Nephron progenitor cell (in vitro differentiated cells): ENCODE measurements around the gene OST4.

ENCODE experiments used
- DNase-seq: peaks from one replicate; pipeline ENCODE4 v3.0.0; 2021
- H3K27ac Mint-ChIP-seq: 2 replicates; pipeline ENCODE4 v1.8.0; 2021; ENCODE audit warnings: mild to moderate bottlenecking, moderate library complexity, mixed read lengths
- H3K27me3 Mint-ChIP-seq: 2 replicates; pipeline ENCODE4 v1.8.0; 2021; ENCODE audit warnings: mild to moderate bottlenecking, low read depth, mixed read lengths; ENCODE audit not compliant: poor library complexity
- H3K36me3 Mint-ChIP-seq: 2 replicates; pipeline ENCODE4 v1.8.0; 2021; ENCODE audit warnings: low read depth, mixed read lengths
- H3K4me1 Mint-ChIP-seq: 2 replicates; pipeline ENCODE4 v1.8.0; 2021; ENCODE audit warnings: mixed read lengths
- H3K4me3 Mint-ChIP-seq: 2 replicates; pipeline ENCODE4 v1.8.0; 2021; ENCODE audit warnings: mild to moderate bottlenecking, moderate library complexity, mixed read lengths
- H3K9me3 Mint-ChIP-seq: 2 replicates; pipeline ENCODE4 v1.8.0; 2021; ENCODE audit warnings: mild to moderate bottlenecking, moderate library complexity, mixed read lengths
- CTCF ChIP-seq: fragments of 200-600 bp; sonication (generic); IDR thresholded peaks from 2 replicates; pipeline ENCODE4 v1.5.0; 2021; ENCODE audit warnings: antibody characterized with exemption

The OST4 gene

GRCh38 chr2:27042985-27043634, 28.3 kb downstream of the OST4 start:
- no peak overlapping the region for H3K4me3 Mint-ChIP-seq
- DNase-seq: no peak
- peaks cover 18% of the 10 kb centered on the region for H3K4me1 Mint-ChIP-seq
- peaks cover 22% of the 10 kb centered on the region for H3K36me3 Mint-ChIP-seq
- H3K27me3 Mint-ChIP-seq: no peaks in the 10 kb centered on the region
- H3K9me3 Mint-ChIP-seq: peaks cover 4% of the 10 kb centered on the region
- H3K27ac Mint-ChIP-seq: no peak overlapping the region
- no peak for TF ChIP-seq CTCF

- Mint-ChIP-seq H3K9me3 (no peaks in the 10 kb centered on the region), H3K4me1 (peaks cover 14% of the 10 kb centered on the region), H3K36me3 (peaks cover 18% of the 10 kb centered on the region), H3K4me3 (no peak overlapping the region), H3K27ac (peak overlapping the region; percentile 36), H3K27me3 (no peaks in the 10 kb centered on the region)
- no peak for DNase-seq
- no peak for TF ChIP-seq CTCF
Observed at GRCh38 chr2:27042159-27042661, 29.2 kb downstream of the OST4 start.

- peaks cover 22% of the 10 kb centered on the region for H3K36me3 Mint-ChIP-seq
- no peak overlapping the region for H3K4me3 Mint-ChIP-seq
- no peak overlapping the region for H3K27ac Mint-ChIP-seq
- no peak for DNase-seq
- TF ChIP-seq CTCF: no peak
- H3K4me1 Mint-ChIP-seq: peaks cover 14% of the 10 kb centered on the region
- H3K27me3 Mint-ChIP-seq: no peaks in the 10 kb centered on the region
- no peaks in the 10 kb centered on the region for H3K9me3 Mint-ChIP-seq
Observed at GRCh38 chr2:27041752-27042151, 29.7 kb downstream of the OST4 start.

- no peaks in the 10 kb centered on the region for H3K9me3 Mint-ChIP-seq
- no peak overlapping the region for H3K4me3 Mint-ChIP-seq
- peaks cover 14% of the 10 kb centered on the region for H3K4me1 Mint-ChIP-seq
- peaks cover 33% of the 10 kb centered on the region for H3K36me3 Mint-ChIP-seq
- no peak overlapping the region for H3K27ac Mint-ChIP-seq
- no peak for DNase-seq
- TF ChIP-seq CTCF: no peak
- no peaks in the 10 kb centered on the region for H3K27me3 Mint-ChIP-seq
Observed at GRCh38 chr2:27040282-27040681, 31.2 kb downstream of the OST4 start.

GRCh38 chr2:27039871-27040270, 31.6 kb downstream of the OST4 start:
- TF ChIP-seq CTCF: no peak
- Mint-ChIP-seq H3K27me3 (no peaks in the 10 kb centered on the region), H3K9me3 (no peaks in the 10 kb centered on the region), H3K27ac (no peak overlapping the region), H3K36me3 (peaks cover 33% of the 10 kb centered on the region), H3K4me3 (no peak overlapping the region), H3K4me1 (peaks cover 17% of the 10 kb centered on the region)
- no peak for DNase-seq

- H3K27ac Mint-ChIP-seq: no peak overlapping the region
- H3K36me3 Mint-ChIP-seq: peaks cover 33% of the 10 kb centered on the region
- DNase-seq: no peak
- no peak for TF ChIP-seq CTCF
- no peaks in the 10 kb centered on the region for H3K9me3 Mint-ChIP-seq
- H3K4me1 Mint-ChIP-seq: peaks cover 18% of the 10 kb centered on the region
- no peaks in the 10 kb centered on the region for H3K27me3 Mint-ChIP-seq
- no peak overlapping the region for H3K4me3 Mint-ChIP-seq
Observed at GRCh38 chr2:27039426-27039825, 32.0 kb downstream of the OST4 start.
